Islet precursor cell (in vitro differentiated cells): Measurements from ENCODE around the gene HOXB7.

Source experiments
- DNase-seq: peaks from one replicate; pipeline ENCODE4 v3.0.0-alpha.2; 2018

HOXB7 gene

GRCh38 chr17:48565022-48565554 lies 45.7 kb downstream of the HOXB7 start:
- DNase-seq, result no peak

- DNase-seq, result no peak
Measured at GRCh38 chr17:48564188-48565021, 46.4 kb downstream of the HOXB7 start.

DNA sequence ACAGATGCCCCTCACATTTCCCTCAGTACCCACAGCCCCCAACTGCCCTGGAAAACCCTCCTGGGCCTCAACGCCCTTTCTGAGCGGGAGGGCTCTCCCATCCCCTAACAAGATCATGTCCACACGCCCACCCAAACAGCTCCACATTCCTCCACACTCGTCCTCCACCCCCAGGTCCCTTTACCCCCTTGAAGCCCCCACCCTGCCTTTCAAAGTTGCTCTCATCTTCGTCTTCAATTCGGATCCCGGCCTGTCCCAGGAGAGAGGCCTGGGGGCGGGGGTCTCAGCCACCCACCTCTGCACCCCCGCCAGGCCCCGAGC lies 47.0 kb downstream of the HOXB7 start:
- DNase-seq, result no peak

DNA sequence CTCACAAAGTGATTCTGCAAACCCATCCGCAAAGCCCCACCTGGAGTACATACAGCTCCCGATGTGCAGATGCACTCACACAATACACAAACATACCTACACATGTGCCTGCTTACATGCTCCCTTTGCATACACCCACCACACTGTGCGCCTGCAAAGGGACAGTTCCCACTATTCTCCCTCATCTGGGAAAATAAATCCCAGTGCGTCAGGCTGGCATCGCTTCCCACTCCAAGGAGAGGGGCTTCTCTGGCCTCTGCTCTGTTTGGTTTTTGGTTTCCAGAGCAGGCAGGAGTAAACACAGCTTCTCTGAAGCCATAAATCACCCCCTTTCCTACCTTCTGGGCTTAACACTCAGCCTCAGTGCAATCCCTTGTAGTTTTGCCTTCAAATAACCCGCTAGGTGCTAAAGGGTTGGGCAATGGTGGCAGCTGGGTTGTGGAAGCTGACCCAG lies 47.4 kb downstream of the HOXB7 start:
- DNase-seq, result no peak

DNA sequence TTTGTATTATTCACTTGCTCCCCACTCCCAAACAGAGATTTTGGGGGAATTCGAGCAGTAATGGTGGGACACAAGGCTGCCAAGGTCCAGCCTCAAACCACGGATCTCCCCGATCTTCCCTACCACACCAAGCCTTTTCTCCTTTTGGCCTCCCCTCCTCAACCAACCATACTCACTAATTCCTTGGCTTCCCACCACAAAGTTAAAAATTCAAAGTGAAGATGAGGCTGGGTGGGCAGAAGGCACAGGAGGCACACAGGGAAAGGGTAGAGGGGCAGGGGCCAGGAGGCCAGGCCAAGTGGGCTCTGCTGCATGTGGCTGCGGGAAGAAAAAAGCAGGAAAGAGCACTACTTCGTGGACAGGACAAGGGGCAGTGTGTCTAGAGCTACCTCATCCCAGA lies 47.9 kb downstream of the HOXB7 start:
- no peak for DNase-seq

DNA sequence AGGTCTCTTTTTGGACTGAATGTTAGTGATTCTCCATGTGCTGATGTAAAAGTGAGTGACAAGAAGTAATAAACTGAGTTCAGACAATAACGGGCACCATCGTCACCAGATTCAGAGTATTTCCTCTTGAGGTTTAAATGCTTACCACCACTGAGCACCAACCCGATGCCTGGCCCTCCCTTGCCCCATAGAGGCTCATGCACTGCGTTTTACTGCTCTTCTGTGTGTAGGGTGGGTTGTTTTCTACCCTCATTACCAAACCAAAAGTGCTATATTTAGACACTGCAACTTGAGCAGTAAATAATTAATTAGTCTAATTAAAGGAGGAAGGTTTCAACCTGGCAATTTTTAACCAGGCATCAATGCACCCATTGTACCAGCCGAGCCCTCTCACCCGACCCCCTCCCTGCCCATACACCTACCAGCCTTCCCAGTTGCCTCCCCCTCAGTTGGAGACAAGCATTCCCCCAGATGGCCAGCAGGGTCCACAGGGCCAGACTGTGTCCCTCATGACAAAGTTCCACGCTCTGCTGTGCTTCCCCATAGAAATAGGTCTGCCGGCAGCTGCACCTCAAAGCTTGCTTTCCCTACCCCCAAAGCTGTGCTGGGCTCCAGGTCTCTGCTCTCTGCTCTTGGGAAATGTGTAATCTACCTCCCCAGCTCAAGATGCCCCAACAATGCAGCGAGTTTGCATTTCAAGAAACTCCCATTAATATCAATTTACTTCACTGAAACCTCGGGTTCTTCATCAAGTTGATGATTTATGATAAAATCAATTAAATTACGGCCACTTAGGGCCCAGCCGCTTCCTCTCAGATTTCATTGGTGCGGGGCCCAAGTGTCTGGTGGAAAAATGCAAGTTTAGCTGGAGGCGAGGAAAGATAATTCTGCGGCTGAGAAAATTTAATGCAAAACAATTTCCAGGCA lies 48.7 kb downstream of the HOXB7 start:
- DNase-seq, result no peak

DNA sequence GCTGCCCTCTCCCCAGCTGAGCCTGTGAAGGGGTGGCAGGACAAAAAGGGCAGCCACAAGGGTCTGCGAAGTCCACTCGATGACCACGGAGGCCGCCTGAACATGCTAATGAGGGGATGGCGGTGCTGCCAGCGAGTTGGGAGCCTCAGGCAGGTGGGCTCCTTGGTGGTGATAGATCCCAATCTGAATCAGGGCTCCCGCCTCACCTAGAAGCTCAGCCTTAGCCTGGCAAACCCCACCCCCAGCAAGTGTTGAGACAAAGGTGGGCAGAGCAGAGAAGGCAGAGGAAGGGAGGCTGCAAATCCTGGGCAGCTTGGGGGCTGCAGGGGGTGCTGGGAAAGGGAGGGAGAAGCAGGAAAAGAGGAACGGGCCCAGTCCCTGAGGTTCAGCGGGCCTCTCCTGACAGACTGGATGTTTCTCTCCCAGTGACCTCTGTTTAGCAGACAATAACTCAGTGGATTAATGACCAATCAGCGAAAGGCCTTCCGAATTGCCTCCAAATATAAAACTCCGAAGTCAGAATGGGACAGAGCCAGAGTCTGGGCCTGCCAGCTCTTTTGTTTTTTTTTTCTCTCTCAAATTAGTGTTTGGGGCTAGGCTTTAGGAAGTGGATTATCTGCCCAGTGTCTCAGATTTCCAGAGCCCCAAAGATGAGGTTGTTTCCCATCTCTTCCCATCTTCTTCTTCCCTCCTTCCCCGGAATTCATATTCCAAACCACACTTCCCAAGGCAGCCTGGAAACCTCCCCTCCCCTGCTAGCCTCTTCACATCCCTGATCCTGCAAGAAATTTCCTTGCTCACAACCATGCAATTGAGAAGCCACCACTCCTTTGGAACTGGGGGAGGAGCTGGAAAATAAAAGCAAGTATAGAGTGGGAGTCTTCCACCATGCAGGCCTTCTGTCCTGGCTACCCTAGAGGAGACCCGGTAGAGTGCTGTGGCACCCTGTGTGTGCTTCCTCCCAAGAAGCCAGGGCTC lies 50.7 kb downstream of the HOXB7 start:
- no peak for DNase-seq

GRCh38 chr17:48559122-48559839 lies 51.5 kb downstream of the HOXB7 start:
- DNase-seq, result no peak

GRCh38 chr17:48558831-48559121 lies 52.0 kb downstream of the HOXB7 start:
- no peak for DNase-seq

- DNase-seq, result no peak
Measured at GRCh38 chr17:48558057-48558830, 52.6 kb downstream of the HOXB7 start.
